ENCODE results near the gene ZNF709. TPM values are rescaled to one million over a fixed set of nuclear protein-coding genes. Genes with fewer than 3 reads are reported as not detected.
"Not testable (repeated sequence)": the region's sequence is repeated elsewhere in the genome, so short reads cannot be mapped to it uniquely, and the experiment has no call there.

The ZNF709 gene
- total RNA-seq, 1 donor from 2014 or later = 3.9 TPM

- DNase-seq (ENCODE audit: low spot score) = peak; percentile 75
These were observed 31.1 kb downstream of the ZNF709 start for GRCh38 chr19:12453495-12453894.

DNA sequence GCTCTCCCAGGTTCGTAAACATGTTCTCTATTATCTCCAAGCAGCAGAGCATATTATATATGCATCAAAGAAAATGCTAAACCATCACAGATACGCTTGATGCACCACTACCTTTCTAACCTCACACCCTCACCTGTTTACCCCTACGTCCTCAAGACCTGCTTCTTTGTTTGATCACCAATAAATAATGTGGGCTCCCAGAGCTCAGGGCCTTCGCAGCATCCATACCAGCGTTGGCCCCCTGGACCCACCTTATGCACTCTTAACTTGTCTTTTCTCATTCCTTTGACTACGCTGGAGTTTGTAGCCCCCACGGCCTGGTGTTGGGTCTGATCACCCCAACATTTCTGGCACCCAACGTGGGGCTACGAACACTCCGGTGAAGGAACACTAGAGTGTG is 33.8 kb downstream of the ZNF709 start:
- no peak for DNase-seq (ENCODE audit: low spot score)

DNA sequence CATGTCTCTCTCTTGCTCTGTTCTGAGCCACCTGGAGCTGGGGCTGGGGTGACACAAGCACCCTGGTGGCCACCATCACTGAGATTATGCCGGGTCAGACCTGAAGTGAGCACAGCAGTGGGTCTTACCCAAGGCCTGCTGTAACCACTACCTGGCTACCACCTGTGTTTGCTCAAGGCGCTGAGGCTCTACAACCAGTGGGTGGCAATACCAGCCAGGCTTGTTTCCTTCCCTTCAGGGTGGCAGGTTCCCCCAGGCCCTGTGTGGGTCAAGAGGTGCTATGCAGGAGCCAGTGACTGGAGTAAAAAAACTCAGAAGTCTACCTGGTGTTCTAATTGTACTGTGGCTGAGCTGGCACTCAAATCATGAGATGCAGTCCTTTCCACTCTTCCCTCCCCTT is 35.8 kb downstream of the ZNF709 start:
- DNase-seq (ENCODE audit: low spot score) = no peak

GRCh38 chr19:12440541-12441316 is 43.9 kb downstream of the ZNF709 start, which contains the start of gene ZNF443:
Gene ZNF443, minus strand, starts transcription at chr19:12441021. Its CDS starts 107 bp downstream, at chr19:12440914.
- peak; percentile 100 for DNase-seq (ENCODE audit: low spot score)

DNA sequence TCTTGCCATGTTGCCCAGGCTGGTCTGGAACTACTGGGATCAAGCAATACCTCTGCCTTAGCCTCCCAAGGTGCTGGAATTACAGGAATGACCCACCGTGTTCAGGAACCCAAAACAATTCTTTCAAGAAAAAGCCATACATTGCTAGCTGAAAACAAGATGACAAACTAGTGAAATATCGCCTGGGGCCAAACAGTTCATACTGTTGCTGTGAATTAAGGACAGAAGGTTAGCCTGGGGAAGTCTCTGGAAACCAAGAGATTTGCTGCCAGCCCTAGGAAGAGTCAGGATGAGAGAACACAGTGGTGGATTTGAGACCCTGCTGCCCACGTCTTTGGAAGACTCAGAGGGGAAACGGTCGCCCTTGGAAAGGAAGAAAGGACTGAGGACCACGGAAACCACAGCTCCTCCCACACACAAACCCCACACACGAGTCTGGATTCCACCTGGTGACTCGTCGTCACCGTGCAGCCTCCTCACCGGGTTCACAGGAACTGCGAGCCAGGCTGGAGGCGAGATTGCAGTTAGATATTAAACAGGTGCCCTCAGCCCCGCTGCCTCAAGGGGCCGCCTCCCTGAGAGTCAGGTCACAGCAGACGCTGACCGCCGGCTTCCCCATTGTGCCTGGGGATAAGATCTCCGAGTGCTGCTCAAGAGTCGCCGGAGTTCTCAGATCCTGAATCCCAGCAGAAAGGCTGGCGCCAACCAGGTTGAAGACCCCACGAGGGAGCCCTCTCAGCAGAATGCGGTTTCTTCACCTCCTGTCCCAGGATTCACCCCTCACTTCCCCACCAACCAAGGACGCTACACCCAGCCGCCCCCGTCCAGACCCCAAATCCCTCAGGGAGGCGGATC is 44.7 kb downstream of the ZNF709 start:
- DNase-seq (ENCODE audit: low spot score) = not testable (repeated sequence)

DNA sequence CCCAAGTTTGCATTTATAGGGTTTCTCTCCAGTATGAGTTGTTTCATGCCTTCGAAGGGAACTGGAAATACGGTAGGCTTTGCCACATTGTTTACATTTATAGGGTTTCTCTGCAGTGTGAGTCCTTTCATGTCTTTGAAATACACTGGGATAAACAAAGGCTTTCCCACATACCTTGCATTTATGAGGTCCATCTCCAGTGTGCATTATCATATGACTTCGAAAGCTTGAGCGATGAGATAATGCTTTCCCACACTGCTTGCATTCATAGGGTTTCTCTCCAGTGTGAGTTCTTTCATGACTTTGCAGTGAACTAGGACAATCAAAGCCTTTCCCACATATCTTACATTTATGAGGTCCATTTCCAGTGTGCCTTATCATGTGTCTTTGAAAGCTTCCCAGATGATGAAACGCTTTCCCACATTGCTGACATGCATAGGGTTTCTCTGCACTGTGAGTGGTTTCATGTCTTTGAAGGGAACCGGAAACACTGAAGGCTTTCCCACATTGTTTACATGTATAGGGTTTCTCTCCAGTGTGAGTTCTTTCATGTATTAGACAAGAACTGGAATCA is 53.8 kb downstream of the ZNF709 start:
- DNase-seq (ENCODE audit: low spot score) = not testable (repeated sequence)

GRCh38 chr19:12425888-12426274 is 58.7 kb downstream of the ZNF709 start:
- no peak for DNase-seq (ENCODE audit: low spot score)

GRCh38 chr19:12425236-12425887 is 59.3 kb downstream of the ZNF709 start:
- DNase-seq (ENCODE audit: low spot score) = no peak

DNA sequence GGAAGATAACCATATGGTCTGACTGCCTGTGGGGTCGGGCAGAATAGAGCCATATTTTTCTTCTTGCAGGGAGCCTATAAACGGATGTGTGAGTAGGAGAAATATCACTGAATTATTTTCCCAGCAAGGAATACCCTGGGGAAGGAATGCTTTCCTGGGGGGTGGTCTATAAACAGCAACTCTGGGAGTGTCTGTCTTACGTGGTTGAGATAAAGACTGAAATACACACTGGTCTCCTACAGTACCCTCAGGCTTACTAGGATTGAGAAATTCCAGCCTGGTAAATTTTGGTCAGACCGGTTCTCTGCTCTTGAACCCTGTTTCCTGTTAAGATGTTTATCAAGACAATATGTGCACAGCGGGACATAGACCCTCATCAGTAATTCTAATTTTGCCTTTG is 67.3 kb downstream of the ZNF709 start:
- DNase-seq (ENCODE audit: low spot score) = not testable (repeated sequence)

GRCh38 chr19:12411893-12412292 is 72.7 kb downstream of the ZNF709 start:
- no peak for DNase-seq (ENCODE audit: low spot score)

Other genes with a start within 250 kb of the ZNF709 start
- 34.4 TPM for gene ZNF44, start 189.9 kb downstream of the ZNF709 start, total RNA-seq
- 7.1 TPM for gene ZNF563, start 151.2 kb downstream of the ZNF709 start, total RNA-seq
- 8.0 TPM for gene ZNF442, start 119.1 kb downstream of the ZNF709 start, total RNA-seq
- gene ZNF799, start 83.5 kb downstream of the ZNF709 start, total RNA-seq = 10.3 TPM
- gene ZNF443, start 43.8 kb downstream of the ZNF709 start, total RNA-seq = 10.9 TPM
- 31.1 TPM for gene ZNF564, start 66.7 kb upstream of the ZNF709 start, total RNA-seq
- 12.1 TPM for gene ZNF490, start 126.0 kb upstream of the ZNF709 start, total RNA-seq
- gene ZNF791, start 126.1 kb upstream of the ZNF709 start, total RNA-seq = 40.9 TPM
- gene MAN2B1, start 181.9 kb upstream of the ZNF709 start, total RNA-seq = 85.1 TPM
- gene WDR83, start 182.0 kb upstream of the ZNF709 start, total RNA-seq = 11.0 TPM
- gene DHPS, start 197.1 kb upstream of the ZNF709 start, total RNA-seq = 79.7 TPM
- not detected for gene GNG14, start 203.2 kb upstream of the ZNF709 start, total RNA-seq
- 8.7 TPM for gene FBXW9, start 211.8 kb upstream of the ZNF709 start, total RNA-seq
- gene TNPO2, start 239.1 kb upstream of the ZNF709 start, total RNA-seq = 111 TPM
- gene TRIR, start 249.9 kb upstream of the ZNF709 start, total RNA-seq = 132 TPM

Data from ureter (tissue), 1 donor.